GM12878 (cell line): ENCODE data around the gene SPATA3. TPM values are rescaled to one million over a fixed set of nuclear protein-coding genes. Genes with fewer than 3 reads are reported as not detected.

Source experiments
- ATAC-seq: fragments of 200-7000 bp; cut with Tn5 transposase; 3 replicates; pipeline ENCODE4 v1.9.1; 2020; ENCODE audit warnings: mild to moderate bottlenecking, moderate library complexity
- BruUV-seq: library from RNA; stranded (reverse); fragments of 400-500 nt; replicated peaks from 2 replicates; lab custom pipeline; 2021; lab: Mats Ljungman, UMichigan
- CTCF ChIA-PET: fragments of 300-600 bp; sonication (Branson Sonifier 250); formaldehyde crosslinking; extraction: SDS; loops from one replicate; lab custom pipeline; 2021; ENCODE audit warnings: inconsistent platforms; lab: Yijun Ruan, JAX
- POLR2A ChIA-PET: fragments of 350-600 bp; formaldehyde crosslinking; extraction: SDS; loops from one replicate; lab custom pipeline; 2021; ENCODE audit warnings: inconsistent platforms; lab: Charles Lee
- RAD21 ChIA-PET: fragments of 300-600 bp; sonication (Branson Sonifier 250); formaldehyde crosslinking; loops from one replicate; lab custom pipeline; 2023; ENCODE audit warnings: antibody characterized with exemption; ENCODE audit not compliant: unreplicated experiment; lab: Charles Lee
- SMC1A ChIA-PET: fragments of 300-600 bp; sonication (Branson Sonifier 250); formaldehyde crosslinking; loops from one replicate; lab custom pipeline; 2023; ENCODE audit not compliant: unreplicated experiment, uncharacterized antibody; lab: Charles Lee
- DNase-seq: peaks from one replicate; pipeline ENCODE4 v3.0.0-alpha.2; 2011; ENCODE audit warnings: low read depth, low spot score
- FAIRE-seq: peaks from 3 replicates; lab custom pipeline; 2011; peaks lifted over from hg19 to GRCh38; lab: Jason Lieb, UNC
- H2AFZ ChIP-seq: 2 replicates; pipeline ENCODE4 v1.6.0; 2011; ENCODE audit warnings: low read depth, low read length, control low read depth; ENCODE audit not compliant: control insufficient read depth
- H3K27ac ChIP-seq: 2 replicates; pipeline ENCODE4 v1.5.1; 2011; ENCODE audit warnings: control low read depth; ENCODE audit not compliant: control insufficient read depth, insufficient read depth
- H3K27me3 ChIP-seq, 2 experiments: replicated peaks in 1 of 2; 2 replicates each; pipeline versions ENCODE4 v1.6.0 to v1.6.1; 2011; ENCODE audit warnings: low read length in 1 of 2; ENCODE audit not compliant: control insufficient read depth in 2 of 2, insufficient read depth in 2 of 2
- H3K36me3 ChIP-seq, 2 experiments: 2 replicates each; pipeline ENCODE4 v1.5.1; 2011; ENCODE audit warnings: low read length in 1 of 2; ENCODE audit not compliant: control insufficient read depth in 2 of 2, insufficient read depth in 2 of 2
- H3K4me1 ChIP-seq: 2 replicates; pipeline ENCODE4 v1.6.1; 2011; ENCODE audit warnings: mild to moderate bottlenecking, low read length, moderate library complexity, mixed read lengths; ENCODE audit not compliant: control insufficient read depth, insufficient read depth
- H3K4me2 ChIP-seq: 2 replicates; pipeline ENCODE4 v1.6.0; 2011; ENCODE audit warnings: control low read depth; ENCODE audit not compliant: control insufficient read depth, insufficient read depth
- H3K4me3 ChIP-seq: fragments of 200-600 bp; sonication (generic); 2 replicates; pipeline ENCODE4 v1.5.1; 2016
- H3K79me2 ChIP-seq: 2 replicates; pipeline ENCODE4 v1.6.0; 2011; ENCODE audit warnings: low read length; ENCODE audit not compliant: control insufficient read depth, insufficient read depth
- H3K9ac ChIP-seq: 2 replicates; pipeline ENCODE4 v1.8.0; 2011; ENCODE audit warnings: low read length, control low read depth, mixed read lengths; ENCODE audit not compliant: control insufficient read depth, insufficient read depth
- H3K9me3 ChIP-seq: replicated peaks from 3 replicates; pipeline ENCODE4 v1.5.1; 2011; ENCODE audit warnings: mild to moderate bottlenecking, low read length; ENCODE audit not compliant: control insufficient read depth, insufficient read depth
- H4K20me1 ChIP-seq: 2 replicates; pipeline ENCODE4 v1.6.0; 2011; ENCODE audit not compliant: control insufficient read depth, insufficient read depth
- E2F4 ChIP-seq: IDR thresholded peaks from 2 replicates; pipeline ENCODE4 v1.6.1; 2012; ENCODE audit warnings: low read depth, low read length, improper control_type of control experiment
- EP300 ChIP-seq, 2 experiments: fragments of 150-350 bp in 1 of 2; IDR thresholded peaks; 2 replicates each; pipeline ENCODE4 v1.6.1; 2011 to 2012; ENCODE audit warnings: low read depth in 2 of 2, low read length in 2 of 2, borderline replicate concordance in 1 of 2, improper control_type of control experiment in 1 of 2, inconsistent platforms in 1 of 2; ENCODE audit not compliant: control insufficient read depth in 1 of 2
- ETV6 ChIP-seq, 2 experiments: fragments of 450-650 bp in 1 of 2; IDR thresholded peaks in 1 of 2; conservative IDR thresholded peaks in 1 of 2; 2 replicates each; pipeline ENCODE4 v1.6.1; 2014; ENCODE audit warnings: antibody characterized with exemption in 1 of 2, borderline replicate concordance in 1 of 2, low read depth in 1 of 2, mild to moderate bottlenecking in 1 of 2, moderate library complexity in 1 of 2
- HSF1 ChIP-seq: fragments of 150-350 bp; IDR thresholded peaks from 2 replicates; pipeline ENCODE4 v1.6.1; 2014; ENCODE audit warnings: mild to moderate bottlenecking, low read depth, low read length
- PKNOX1 ChIP-seq: fragments of 450-650 bp; IDR thresholded peaks from 2 replicates; pipeline ENCODE4 v1.6.1; 2016; ENCODE audit warnings: mild to moderate bottlenecking
- REST ChIP-seq: IDR thresholded peaks from 2 replicates; pipeline ENCODE4 v1.6.1; 2012; ENCODE audit warnings: mild to moderate bottlenecking, low read depth, low read length
- SKIL ChIP-seq: fragments of 450-650 bp; IDR thresholded peaks from 2 replicates; pipeline ENCODE4 v1.6.1; 2017; ENCODE audit warnings: mild to moderate bottlenecking, low read depth, inconsistent platforms; ENCODE audit not compliant: poor library complexity, severe bottlenecking
- SRF ChIP-seq, 2 experiments: IDR thresholded peaks; 2 replicates each; pipeline ENCODE4 v1.6.1; 2011; ENCODE audit warnings: low read depth in 2 of 2, low read length in 2 of 2, mild to moderate bottlenecking in 1 of 2, moderate library complexity in 1 of 2
- ZNF207 ChIP-seq: fragments of 450-650 bp; IDR thresholded peaks from 2 replicates; pipeline ENCODE4 v1.6.1; 2014; ENCODE audit warnings: antibody characterized with exemption, mild to moderate bottlenecking, borderline replicate concordance
- ZZZ3 ChIP-seq: IDR thresholded peaks from 2 replicates; pipeline ENCODE4 v1.6.1; 2011; ENCODE audit warnings: low read depth; ENCODE audit not compliant: control insufficient read depth, insufficient read length
- WGBS: methylation state at CpG from one replicate; pipeline ENCODE4 v1.1.6; 2016; ENCODE audit warnings: low lambda C conversion rate; ENCODE audit not compliant: insufficient replicate concordance, insufficient coverage; ENCODE audit errors: missing lambda C conversion rate; 5-methylcytosine and 5-hydroxymethylcytosine counted together
- in situ Hi-C: fragments of 300-500 bp; cut with MboI; formaldehyde crosslinking; loops from 9 replicates; pipeline ENCODE4 v1.14.3; 2018; ENCODE audit warnings: mixed read lengths
- intact Hi-C: fragments of 100-400 bp; cut with micrococcal nuclease; formaldehyde crosslinking; loops from one replicate; pipeline ENCODE4 v1.14.2; 2022; ENCODE audit not compliant: unreplicated experiment
- polyA plus RNA-seq, 11 experiments: library from polyadenylated mRNA; depleted of rRNA in 4 of 11; unstranded in 6 of 11; stranded (reverse) in 5 of 11; fragments of >200 nt; fragmentation: Nextera tagmentation in 4 of 11; fragmentation: Illumina TruSeq in 1 of 11; extraction: Ambion mirVana in 4 of 11; extraction: Trizol in 1 of 11; gene quantifications; 1 replicate in 1 of 11; 2 replicates in 10 of 11; pipeline versions ENCODE4 v1.2.1 to v1.2.3, GENCODE V29; 2011 to 2016; ENCODE audit warnings: inconsistent platforms in 2 of 11, missing spikeins in 2 of 11, low read depth in 1 of 11
- total RNA-seq, 4 experiments: library from RNA; depleted of rRNA in 3 of 4; stranded (reverse); fragments of >200 nt in 3 of 4; fragmentation: Illumina TruSeq in 1 of 4; extraction: Trizol in 1 of 4; gene quantifications; 2 replicates each; pipeline versions ENCODE4 v1.2.1 to v1.2.3, GENCODE V29; 2013 to 2021

The SPATA3 gene
- total and polyA plus RNA-seq, 10 of the 15 experiments (the other 5 are each of a cell fraction or from before 2014, with no cell fraction given) = not detected

GRCh38 chr2:230980468-230980867, 15.5 kb upstream of the SPATA3 start:
- DNase-seq (no peak), FAIRE-seq (no peak)
- peaks cover 34% of the 10 kb centered on the region for H3K79me2 ChIP-seq
- no peaks in the 10 kb centered on the region for H4K20me1 ChIP-seq
- POLR2A ChIA-PET = interaction anchor here (0.5 to 8.4 kb wide), 8 partner anchors 13 to 108 kb away, joined by 3 to 144 read pairs (median 4); partner anchors contain the start of gene GPR55
- no peak overlapping the region for H3K4me3 ChIP-seq
- RAD21 ChIA-PET = interaction anchor here (1.2 to 10.9 kb wide), 3 partner anchors 9 to 53 kb away, joined by 3 to 400 read pairs (median 261); partner anchors contain the start of gene GPR55
- TF ChIP-seq PKNOX1 (0 out of 2 replicates have a peak, but pooled peaks have one; percentile 10), SKIL (no peak), EP300 (IDR thresholded peaks at IDR 0.05; ENCODE audit: borderline replicate concordance in 1 of 2, control insufficient read depth in 1 of 2, low read depth in 2 of 2, low read length in 2 of 2) (peak in 1 of 2 experiments; percentile 33; a peak in 1 of 4 replicates), ZNF207 (no peak), ETV6 (conservative IDR thresholded peaks at IDR 0.05 in 1 of 2, IDR thresholded peaks at IDR 0.05 in 1 of 2; ENCODE audit: borderline replicate concordance in 1 of 2, low read depth in 1 of 2) (0 out of 4 replicates have a peak, but pooled peaks of 1 of the 2 experiments have one; percentile 14), HSF1 (no peak), SRF (IDR thresholded peaks at IDR 0.05; ENCODE audit: low read depth in 2 of 2, low read length in 2 of 2) (peak in 1 of 2 experiments; percentile 75; a peak in 2 of 4 replicates), E2F4 (no peak), REST (no peak), ZZZ3 (no peak)
- TF ChIP-seq, all 136 proteins: peak for 4
- no peaks in the 10 kb centered on the region for H3K36me3 ChIP-seq
- peak overlapping the region; percentile 100 for H3K27ac ChIP-seq
- in situ Hi-C loops (loop anchor here (10.0 kb wide), 1 partner anchor 56 kb away; the partner anchor contains the start of gene GPR55), intact Hi-C loops (no loop called here)
- H3K4me1 ChIP-seq = peaks cover 91% of the 10 kb centered on the region
- no peaks in the 10 kb centered on the region for H3K27me3 ChIP-seq
- no peak for ATAC-seq
- 41% methylated on average over 1 of the region's 1 CpG for WGBS
- H2AFZ ChIP-seq = no peak overlapping the region; the same call in 1 of the 2 replicates
- CTCF ChIA-PET = interaction anchor here (0.6 to 10.9 kb wide), 4 partner anchors 31 to 73 kb away, joined by 3 to 372 read pairs (median 10); no protein-coding TSS in a partner anchor
- no peak overlapping the region; the same call in 1 of the 2 replicates for H3K4me2 ChIP-seq
- BruUV-seq = no TSS peak
- H3K9me3 ChIP-seq = no peaks in the 10 kb centered on the region
- H3K9ac ChIP-seq = peak overlapping the region; percentile 62
- SMC1A ChIA-PET = interaction anchor here (8.1 to 10.0 kb wide), 3 partner anchors 9 to 53 kb away, joined by 151 to 411 read pairs (median 219); partner anchors contain the start of gene GPR55
